Gastrocnemius medialis (tissue), 4 donors: ENCODE results near the gene BRWD1. TPM values are rescaled to one million over a fixed set of nuclear protein-coding genes. Genes with fewer than 3 reads are reported as not detected.

Source experiments
- ATAC-seq, 2 donors: fragments of 150-250 bp; one replicate each; pipeline ENCODE4 v1.9.1; 2016
- DNase-seq, 2 donors: peaks; one replicate each; pipeline ENCODE4 v3.0.0-alpha.2; 2019
- H3K27ac ChIP-seq, 4 donors: fragments of 200-600 bp; sonication (generic); 1 replicate in 1 of 4; 2 replicates in 3 of 4; pipeline ENCODE4 v1.5.1; 2016 to 2018; ENCODE audit warnings: mild to moderate bottlenecking in 2 of 4, moderate library complexity in 1 of 4
- H3K27me3 ChIP-seq, 3 donors: fragments of 200-600 bp; sonication (generic) in 2 of 3; 1 replicate in 1 of 3; 2 replicates in 2 of 3; pipeline versions ENCODE4 v1.5.1 to v1.6.0; 2016 to 2019; ENCODE audit warnings: mild to moderate bottlenecking in 1 of 3, moderate library complexity in 1 of 3
- H3K36me3 ChIP-seq, 2 donors: fragments of 200-600 bp; sonication (generic) in 1 of 2; one replicate each; pipeline ENCODE4 v1.5.1; 2017 to 2018
- H3K4me1 ChIP-seq, 2 donors: fragments of 200-600 bp; sonication (generic) in 1 of 2; one replicate each; pipeline ENCODE4 v1.5.1; 2016 to 2017; ENCODE audit warnings: mild to moderate bottlenecking in 2 of 2
- H3K4me3 ChIP-seq, 4 donors: fragments of 200-600 bp; sonication (generic) in 3 of 4; 1 replicate in 1 of 4; 2 replicates in 3 of 4; pipeline ENCODE4 v1.5.1; 2016 to 2019; ENCODE audit warnings: mild to moderate bottlenecking in 2 of 4
- H3K9me3 ChIP-seq, 3 donors: fragments of 200-600 bp; sonication (generic) in 2 of 3; 1 replicate in 1 of 3; 2 replicates in 2 of 3; pipeline ENCODE4 v1.5.1; 2016 to 2019
- POLR2A ChIP-seq, 2 donors: fragments of 450-650 bp; IDR thresholded peaks; one replicate each; pipeline ENCODE4 v1.6.1; 2017; ENCODE audit warnings: antibody characterized with exemption in 2 of 2, mild to moderate bottlenecking in 2 of 2, moderate library complexity in 2 of 2
- in situ Hi-C, 4 donors: fragments of 200-750 bp; cut with MboI; loops; one replicate each; pipeline versions ENCODE4 v1.15.0 to v1.8.0; 2017; ENCODE audit warnings: low sequenced_read_pairs in 4 of 4
- intact Hi-C: fragments of 100-400 bp; cut with DNase I; formaldehyde crosslinking; loops from one replicate; pipeline ENCODE4 v1.15.1; 2023; ENCODE audit warnings: low total_unique reads
- total RNA-seq, 4 donors: library from RNA; depleted of rRNA; stranded (reverse); fragments of >200 nt; gene quantifications; one replicate each; pipeline versions ENCODE4 v1.1.0 to v1.2.3, GENCODE V29; 2016
- TF ChIP-seq, protein P1 (sequence below), 5 experiments: fragments of 450-650 bp in 3 of 5; fragments of 200-600 bp in 2 of 5; sonication (generic) in 2 of 5; IDR thresholded peaks in 4 of 5; conservative IDR thresholded peaks in 1 of 5; 1 replicate in 4 of 5; 2 replicates in 1 of 5; pipeline ENCODE4 v1.5.1; 2016 to 2019; ENCODE audit warnings: antibody characterized with exemption in 5 of 5, mild to moderate bottlenecking in 3 of 5, moderate library complexity in 3 of 5

BRWD1 gene
- total RNA-seq, 4 donors from 2014 or later = 42.2 to 65.7 (median 50.4) TPM

DNA sequence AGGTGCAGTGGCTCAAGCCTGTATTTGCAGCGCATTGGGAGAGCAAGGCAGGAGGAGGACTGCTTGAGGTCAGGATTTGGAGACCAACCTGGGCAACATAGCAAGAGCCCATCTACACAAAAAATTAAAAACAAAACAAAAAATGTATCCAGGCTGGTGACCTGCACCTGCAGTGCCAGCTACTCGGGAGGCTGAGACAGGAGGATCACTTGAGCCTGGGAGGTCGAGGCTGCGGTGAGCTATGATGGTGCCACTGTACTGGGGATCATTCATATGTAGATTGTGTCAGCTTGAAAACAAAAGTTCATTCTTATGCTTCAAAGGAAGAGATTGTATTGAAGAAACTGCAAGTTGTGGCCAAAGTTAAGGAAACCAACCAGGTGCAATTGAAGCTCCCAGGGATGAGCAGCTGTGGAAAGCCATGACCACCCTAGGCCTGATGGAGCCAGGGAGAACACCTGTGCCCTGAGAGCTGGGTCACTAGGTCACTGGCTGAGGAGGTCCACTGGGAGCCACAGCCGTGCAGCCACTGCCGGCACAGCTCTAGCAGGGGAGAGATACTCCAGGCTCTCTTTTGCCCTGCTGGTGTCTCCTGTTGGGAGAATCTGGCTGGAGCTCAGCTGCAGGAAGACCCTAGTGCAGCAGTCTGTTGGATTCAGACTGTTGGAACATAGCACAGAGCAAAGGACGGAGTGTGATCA lies 13.3 kb upstream of the BRWD1 start:
- DNase-seq = no peak
- H3K9me3 ChIP-seq = no peaks in the 10 kb centered on the region
- no peaks in the 10 kb centered on the region for H3K36me3 ChIP-seq
- no peak for ATAC-seq
- TF ChIP-seq, protein P1, sequence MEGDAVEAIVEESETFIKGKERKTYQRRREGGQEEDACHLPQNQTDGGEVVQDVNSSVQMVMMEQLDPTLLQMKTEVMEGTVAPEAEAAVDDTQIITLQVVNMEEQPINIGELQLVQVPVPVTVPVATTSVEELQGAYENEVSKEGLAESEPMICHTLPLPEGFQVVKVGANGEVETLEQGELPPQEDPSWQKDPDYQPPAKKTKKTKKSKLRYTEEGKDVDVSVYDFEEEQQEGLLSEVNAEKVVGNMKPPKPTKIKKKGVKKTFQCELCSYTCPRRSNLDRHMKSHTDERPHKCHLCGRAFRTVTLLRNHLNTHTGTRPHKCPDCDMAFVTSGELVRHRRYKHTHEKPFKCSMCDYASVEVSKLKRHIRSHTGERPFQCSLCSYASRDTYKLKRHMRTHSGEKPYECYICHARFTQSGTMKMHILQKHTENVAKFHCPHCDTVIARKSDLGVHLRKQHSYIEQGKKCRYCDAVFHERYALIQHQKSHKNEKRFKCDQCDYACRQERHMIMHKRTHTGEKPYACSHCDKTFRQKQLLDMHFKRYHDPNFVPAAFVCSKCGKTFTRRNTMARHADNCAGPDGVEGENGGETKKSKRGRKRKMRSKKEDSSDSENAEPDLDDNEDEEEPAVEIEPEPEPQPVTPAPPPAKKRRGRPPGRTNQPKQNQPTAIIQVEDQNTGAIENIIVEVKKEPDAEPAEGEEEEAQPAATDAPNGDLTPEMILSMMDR (IDR thresholded peaks at IDR 0.05 in 4 of 5, conservative IDR thresholded peaks at IDR 0.05 in 1 of 5) = no peak
- TF ChIP-seq POLR2A (IDR thresholded peaks at IDR 0.05) = no peak
- intact Hi-C loops (no loop called here), in situ Hi-C loops (loop anchor here in 1 of 4 donors (10.0 kb wide), 1 partner anchor 68 kb away; no protein-coding TSS in a partner anchor)
- H3K27ac ChIP-seq = no peak overlapping the region
- H3K4me3 ChIP-seq = no peak overlapping the region
- H3K27me3 ChIP-seq = no peaks in the 10 kb centered on the region
- no peaks in the 10 kb centered on the region for H3K4me1 ChIP-seq

DNA sequence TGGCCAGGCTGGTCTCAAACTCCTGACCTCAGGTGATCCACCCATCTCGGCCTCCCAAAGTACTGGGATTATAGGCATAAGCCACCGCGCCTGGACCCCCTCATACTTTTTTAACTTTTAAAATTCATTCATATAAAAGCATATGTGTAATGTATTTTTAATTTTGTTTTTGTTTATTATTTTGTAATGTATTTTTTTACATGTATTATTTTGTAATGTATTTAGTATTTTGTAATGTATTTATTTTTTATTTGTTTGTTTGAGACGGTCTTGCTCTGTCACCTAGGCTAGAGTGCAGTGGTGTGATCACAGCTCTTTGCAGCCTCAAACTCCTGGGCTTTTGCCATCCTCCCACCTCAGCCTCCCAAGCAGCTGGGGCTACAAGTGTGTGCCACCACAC lies 12.0 kb upstream of the BRWD1 start:
- intact Hi-C loops = no loop called here
- in situ Hi-C loops = loop anchor here in 1 of 4 donors (10.0 kb wide), 1 partner anchor 69 kb away; no protein-coding TSS in a partner anchor
- Histone ChIP-seq H3K36me3 (no peaks in the 10 kb centered on the region), H3K27ac (no peak overlapping the region), H3K4me3 (no peak overlapping the region), H3K27me3 (no peaks in the 10 kb centered on the region), H3K4me1 (no peaks in the 10 kb centered on the region), H3K9me3 (no peaks in the 10 kb centered on the region)
- no peak for ATAC-seq
- TF ChIP-seq, protein P1 (IDR thresholded peaks at IDR 0.05 in 4 of 5, conservative IDR thresholded peaks at IDR 0.05 in 1 of 5) = no peak
- TF ChIP-seq POLR2A (IDR thresholded peaks at IDR 0.05) = no peak
- no peak for DNase-seq

DNA sequence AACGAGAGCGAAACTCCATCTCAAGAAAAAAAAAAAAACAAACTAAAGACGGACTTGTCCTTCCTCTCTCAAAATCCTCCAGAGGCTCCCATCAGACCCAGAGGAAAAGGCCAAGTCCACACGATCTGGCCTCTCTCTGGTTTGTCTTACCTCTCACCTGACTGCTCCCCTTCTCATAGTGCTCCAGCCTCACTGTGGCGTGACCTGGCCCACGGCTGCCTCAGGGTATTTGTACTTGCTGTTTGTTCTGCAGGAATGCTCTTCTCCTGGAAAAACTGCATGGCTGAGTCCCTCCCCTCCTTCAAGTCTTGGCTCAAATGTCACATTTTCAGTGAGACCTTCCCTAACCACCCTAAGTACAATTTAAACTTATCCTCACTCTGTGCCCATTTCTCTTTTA lies 8.0 kb upstream of the BRWD1 start:
- peaks cover 0 to 8% of the 10 kb centered on the region in 2 donors for H3K4me1 ChIP-seq
- H3K36me3 ChIP-seq = no peaks in the 10 kb centered on the region
- in situ Hi-C loops (loop anchor here in 1 of 4 donors (10.0 kb wide), 1 partner anchor 73 kb away; no protein-coding TSS in a partner anchor), intact Hi-C loops (no loop called here)
- ATAC-seq = no peak
- TF ChIP-seq POLR2A (IDR thresholded peaks at IDR 0.05) = no peak
- TF ChIP-seq, protein P1 (IDR thresholded peaks at IDR 0.05 in 4 of 5, conservative IDR thresholded peaks at IDR 0.05 in 1 of 5) = no peak
- no peak for DNase-seq
- H3K4me3 ChIP-seq = no peak overlapping the region
- H3K9me3 ChIP-seq = no peaks in the 10 kb centered on the region
- H3K27ac ChIP-seq = no peak overlapping the region
- no peaks in the 10 kb centered on the region for H3K27me3 ChIP-seq

DNA sequence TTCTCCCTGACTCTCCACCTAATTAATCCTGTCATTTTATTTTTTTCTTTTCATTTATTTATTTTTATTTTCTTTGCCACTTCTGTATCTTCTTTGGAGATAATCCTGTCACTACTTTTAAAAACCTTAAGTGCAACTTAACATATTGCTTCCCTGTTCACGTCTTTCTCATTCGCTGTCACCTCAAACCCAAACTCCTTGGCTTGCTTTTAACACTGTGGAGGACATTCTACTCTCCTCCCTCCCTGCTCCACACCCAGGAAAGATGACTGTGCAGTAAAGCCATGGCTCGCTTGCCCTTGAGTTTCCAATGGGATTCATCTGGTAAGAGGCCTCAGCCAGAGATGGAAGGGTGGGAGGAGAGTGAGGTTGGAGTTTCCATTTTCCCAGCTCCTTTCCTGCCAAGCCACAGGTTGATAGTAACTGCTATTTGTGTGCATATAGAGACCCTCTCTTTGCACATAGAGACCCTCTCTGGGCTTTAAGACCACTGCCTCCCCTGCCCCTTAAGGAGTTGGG lies 6.4 kb upstream of the BRWD1 start:
- no peak for ATAC-seq
- H3K27me3 ChIP-seq = no peaks in the 10 kb centered on the region
- no peak for TF ChIP-seq POLR2A (IDR thresholded peaks at IDR 0.05)
- TF ChIP-seq, protein P1 (IDR thresholded peaks at IDR 0.05 in 4 of 5, conservative IDR thresholded peaks at IDR 0.05 in 1 of 5) = no peak
- in situ Hi-C loops (loop anchor here (5.0 to 10.0 kb wide), 3 partner anchors 65 to 75 kb away; a partner anchor contains a TSS), intact Hi-C loops (no loop called here)
- H3K36me3 ChIP-seq = no peaks in the 10 kb centered on the region
- peak overlapping the region in 1 of 4 donors; percentile 65 for H3K27ac ChIP-seq
- peaks cover under 1 to 8% of the 10 kb centered on the region in 2 donors for H3K4me1 ChIP-seq
- no peaks in the 10 kb centered on the region for H3K9me3 ChIP-seq
- no peak overlapping the region for H3K4me3 ChIP-seq
- DNase-seq = no peak
